H9 (cell line): Measurements from ENCODE around the gene CD2. TPM values are rescaled to one million over a fixed set of nuclear protein-coding genes. Genes with fewer than 3 reads are reported as not detected.

Experiments
- DNase-seq: peaks from one replicate; pipeline ENCODE4 v3.0.0-alpha.2; 2017
- H2AFZ ChIP-seq: one replicate; pipeline ENCODE4 v1.6.1; 2013; ENCODE audit warnings: mild to moderate bottlenecking, low read length, control low read depth, moderate library complexity
- H2AK5ac ChIP-seq: 2 replicates; pipeline ENCODE4 v1.6.1; 2013; ENCODE audit warnings: low read length, control low read depth, mixed read lengths; ENCODE audit not compliant: insufficient read length
- H2BK120ac ChIP-seq: one replicate; pipeline ENCODE4 v1.6.1; 2013; ENCODE audit warnings: low read depth, mild to moderate bottlenecking, low read length, control low read depth, inconsistent platforms; ENCODE audit not compliant: poor library complexity, severe bottlenecking
- H2BK12ac ChIP-seq: 2 replicates; pipeline ENCODE4 v1.6.1; 2013; ENCODE audit warnings: low read length, control low read depth, mixed read lengths, low read depth; ENCODE audit not compliant: insufficient read length
- H2BK15ac ChIP-seq: 2 replicates; pipeline ENCODE4 v1.6.1; 2013; ENCODE audit warnings: low read depth, low read length, control low read depth
- H2BK20ac ChIP-seq: one replicate; pipeline ENCODE4 v1.6.1; 2013; ENCODE audit warnings: low read depth, mild to moderate bottlenecking, low read length, control low read depth, inconsistent platforms; ENCODE audit not compliant: poor library complexity, severe bottlenecking
- H2BK5ac ChIP-seq: 2 replicates; pipeline ENCODE4 v1.6.1; 2013; ENCODE audit warnings: low read length, control low read depth, mixed read lengths; ENCODE audit not compliant: insufficient read length
- H3K14ac ChIP-seq: 2 replicates; pipeline ENCODE4 v1.6.1; 2013; ENCODE audit warnings: low read length, control low read depth; ENCODE audit not compliant: insufficient read depth
- H3K18ac ChIP-seq: 2 replicates; pipeline ENCODE4 v1.6.1; 2013; ENCODE audit warnings: low read depth, mild to moderate bottlenecking, mixed read lengths, low read length, control low read depth; ENCODE audit not compliant: insufficient read length
- H3K23ac ChIP-seq: 2 replicates; pipeline ENCODE4 v1.6.1; 2013; ENCODE audit warnings: low read length, control low read depth, mixed read lengths, low read depth; ENCODE audit not compliant: insufficient read length
- H3K23me2 ChIP-seq: 2 replicates; pipeline ENCODE4 v1.6.1; 2013; ENCODE audit warnings: low read depth, mild to moderate bottlenecking, mixed read lengths, low read length, control low read depth; ENCODE audit not compliant: insufficient read length, poor library complexity, severe bottlenecking
- H3K27ac ChIP-seq: 2 replicates; pipeline ENCODE4 v1.5.1; 2013; ENCODE audit warnings: low read length, control low read depth, mixed read lengths, low read depth; ENCODE audit not compliant: insufficient read length
- H3K27me3 ChIP-seq: 2 replicates; pipeline ENCODE4 v1.6.1; 2013; ENCODE audit warnings: low read length, control low read depth, inconsistent platforms; ENCODE audit not compliant: insufficient read depth
- H3K4ac ChIP-seq: 2 replicates; pipeline ENCODE4 v1.6.1; 2013; ENCODE audit warnings: low read depth, mild to moderate bottlenecking, control low read depth, inconsistent platforms, low read length, moderate library complexity
- H3K4me1 ChIP-seq: 2 replicates; pipeline ENCODE4 v1.6.1; 2013; ENCODE audit warnings: low read length, control low read depth, inconsistent platforms; ENCODE audit not compliant: insufficient read depth
- H3K4me2 ChIP-seq: 2 replicates; pipeline ENCODE4 v1.6.1; 2013; ENCODE audit warnings: low read length, control low read depth, mixed read lengths; ENCODE audit not compliant: insufficient read length, insufficient read depth
- H3K56ac ChIP-seq: 2 replicates; pipeline ENCODE4 v1.6.1; 2013; ENCODE audit warnings: low read depth, mild to moderate bottlenecking, mixed read lengths, low read length, control low read depth; ENCODE audit not compliant: insufficient read length
- H3K79me1 ChIP-seq: 2 replicates; pipeline ENCODE4 v1.6.1; 2013; ENCODE audit warnings: low read depth, mild to moderate bottlenecking, moderate library complexity, low read length, control low read depth, inconsistent platforms; ENCODE audit not compliant: insufficient read depth, poor library complexity, severe bottlenecking
- H3K79me2 ChIP-seq: 2 replicates; pipeline ENCODE4 v1.6.1; 2013; ENCODE audit warnings: low read length, control low read depth, inconsistent platforms; ENCODE audit not compliant: insufficient read depth
- H3K9ac ChIP-seq: 2 replicates; pipeline ENCODE4 v1.6.1; 2013; ENCODE audit warnings: low read length, control low read depth, mixed read lengths; ENCODE audit not compliant: insufficient read length; ENCODE audit errors: extremely low read depth
- H3K9me3 ChIP-seq: one replicate; pipeline ENCODE4 v1.6.1; 2013; ENCODE audit warnings: low read depth, low read length, inconsistent platforms; ENCODE audit not compliant: control insufficient read depth
- H3T11ph ChIP-seq: one replicate; pipeline ENCODE4 v1.6.1; 2013; ENCODE audit warnings: mild to moderate bottlenecking, low read length, control low read depth, inconsistent platforms
- H4K20me1 ChIP-seq: one replicate; pipeline ENCODE4 v1.6.1; 2013; ENCODE audit not compliant: control insufficient read depth, insufficient read length, insufficient read depth
- H4K5ac ChIP-seq: 2 replicates; pipeline ENCODE4 v1.6.1; 2013; ENCODE audit warnings: low read depth, mild to moderate bottlenecking, mixed read lengths, low read length, control low read depth; ENCODE audit not compliant: insufficient read length
- H4K8ac ChIP-seq: replicated peaks from 2 replicates; pipeline ENCODE4 v1.6.1; 2013; ENCODE audit warnings: low read length, control low read depth, mixed read lengths, low read depth; ENCODE audit not compliant: insufficient read length
- H4K91ac ChIP-seq: 2 replicates; pipeline ENCODE4 v1.6.1; 2013; ENCODE audit warnings: low read depth, mild to moderate bottlenecking, moderate library complexity, mixed read lengths, low read length, control low read depth; ENCODE audit not compliant: insufficient read length
- H3K27ac Mint-ChIP-seq, 3 experiments: 2 replicates in 2 of 3; 3 replicates in 1 of 3; pipeline ENCODE4 v1.8.0; 2020 to 2021; ENCODE audit warnings: mixed read lengths in 3 of 3, mild to moderate bottlenecking in 1 of 3, moderate library complexity in 1 of 3
- H3K27me3 Mint-ChIP-seq: 2 replicates; pipeline ENCODE4 v1.8.0; 2021; ENCODE audit warnings: low read depth, mild to moderate bottlenecking, moderate library complexity, mixed read lengths
- H3K36me3 Mint-ChIP-seq, 3 experiments: 2 replicates in 2 of 3; 3 replicates in 1 of 3; pipeline ENCODE4 v1.8.0; 2020 to 2021; ENCODE audit warnings: low read depth in 3 of 3, mixed read lengths in 3 of 3; ENCODE audit not compliant: insufficient read depth in 1 of 3
- H3K4me1 Mint-ChIP-seq, 2 experiments: 2 replicates each; pipeline ENCODE4 v1.8.0; 2020; ENCODE audit warnings: mixed read lengths in 2 of 2
- H3K4me3 Mint-ChIP-seq, 2 experiments: 2 replicates in 1 of 2; 3 replicates in 1 of 2; pipeline ENCODE4 v1.8.0; 2020 to 2021; ENCODE audit warnings: mild to moderate bottlenecking in 2 of 2, mixed read lengths in 2 of 2, moderate library complexity in 1 of 2
- H3K9me3 Mint-ChIP-seq, 2 experiments: 2 replicates in 1 of 2; 3 replicates in 1 of 2; pipeline ENCODE4 v1.8.0; 2020; ENCODE audit warnings: mild to moderate bottlenecking in 2 of 2, mixed read lengths in 2 of 2, moderate library complexity in 1 of 2
- CTCF ChIP-seq: fragments of 200-600 bp; sonication (generic); conservative IDR thresholded peaks from 3 replicates; pipeline ENCODE4 v1.8.0; 2021; ENCODE audit warnings: antibody characterized with exemption, mild to moderate bottlenecking
- WGBS: extraction: QIAGEN DNeasy Blood & Tissue Kit; methylation state at CpG from one replicate; pipeline ENCODE4 v1.1.7; 2013; ENCODE audit warnings: missing lambda C conversion rate, low lambda C conversion rate, mixed read lengths; ENCODE audit not compliant: insufficient read length; ENCODE audit errors: extremely low coverage; 5-methylcytosine and 5-hydroxymethylcytosine counted together
- total RNA-seq: library from RNA; stranded (reverse); gene quantifications from 2 replicates; pipeline ENCODE4 v1.2.1, GENCODE V29; 2021

The CD2 gene
- total RNA-seq, 1 experiment from 2014 or later = not detected

DNA sequence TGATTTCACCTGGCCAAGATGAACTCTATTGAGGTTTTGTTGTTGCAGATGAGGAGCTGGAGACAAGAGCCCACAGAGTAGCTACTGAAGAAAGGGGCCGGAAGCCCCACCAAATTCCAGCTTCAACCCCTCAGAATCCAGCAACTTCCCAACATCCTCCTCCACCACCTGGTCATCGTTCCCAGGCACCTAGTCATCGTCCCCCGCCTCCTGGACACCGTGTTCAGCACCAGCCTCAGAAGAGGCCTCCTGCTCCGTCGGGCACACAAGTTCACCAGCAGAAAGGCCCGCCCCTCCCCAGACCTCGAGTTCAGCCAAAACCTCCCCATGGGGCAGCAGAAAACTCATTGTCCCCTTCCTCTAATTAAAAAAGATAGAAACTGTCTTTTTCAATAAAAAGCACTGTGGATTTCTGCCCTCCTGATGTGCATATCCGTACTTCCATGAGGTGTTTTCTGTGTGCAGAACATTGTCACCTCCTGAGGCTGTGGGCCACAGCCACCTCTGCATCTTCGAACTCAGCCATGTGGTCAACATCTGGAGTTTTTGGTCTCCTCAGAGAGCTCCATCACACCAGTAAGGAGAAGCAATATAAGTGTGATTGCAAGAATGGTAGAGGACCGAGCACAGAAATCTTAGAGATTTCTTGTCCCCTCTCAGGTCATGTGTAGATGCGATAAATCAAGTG is 14.3 kb downstream of the CD2 start:
- Mint-ChIP-seq H3K27me3 (no peaks in the 10 kb centered on the region; the same call in 1 of the 2 replicates), H3K4me1 (peaks cover 11% of the 10 kb centered on the region in 2 experiments), H3K4me3 (no peak overlapping the region), H3K9me3 (peaks cover 4 to 7% of the 10 kb centered on the region in 2 experiments), H3K27ac (no peak overlapping the region; a peak in 1 of 7 replicates), H3K36me3 (no peaks in the 10 kb centered on the region; a peak in 2 of 7 replicates)
- H3K4me1 ChIP-seq = no peaks in the 10 kb centered on the region
- H4K91ac ChIP-seq = no peak overlapping the region
- H3T11ph ChIP-seq = no peak overlapping the region
- H3K9me3 ChIP-seq = no peaks in the 10 kb centered on the region
- H3K23me2 ChIP-seq = no peaks in the 10 kb centered on the region
- H2AK5ac ChIP-seq = no peak overlapping the region
- no peak overlapping the region for H3K27ac ChIP-seq
- no peaks in the 10 kb centered on the region for H4K20me1 ChIP-seq
- H2AFZ ChIP-seq = no peak overlapping the region
- no peaks in the 10 kb centered on the region for H3K79me1 ChIP-seq
- no peak overlapping the region for H3K4ac ChIP-seq
- H3K18ac ChIP-seq = no peak overlapping the region
- no peak overlapping the region for H2BK120ac ChIP-seq
- no peak overlapping the region for H3K9ac ChIP-seq
- no peak overlapping the region for H3K4me2 ChIP-seq
- no peak for TF ChIP-seq CTCF
- whole genome bisulfite sequencing = no CpG with 5 or more reads among the region's 13 CpGs
- no peak overlapping the region for H4K5ac ChIP-seq
- no peak overlapping the region for H2BK15ac ChIP-seq
- no peaks in the 10 kb centered on the region for H3K79me2 ChIP-seq
- H4K8ac ChIP-seq = no peak overlapping the region
- no peak overlapping the region for H2BK5ac ChIP-seq
- H2BK20ac ChIP-seq = no peak overlapping the region
- no peak overlapping the region for H3K56ac ChIP-seq
- no peak for DNase-seq
- H3K23ac ChIP-seq = no peak overlapping the region
- H3K14ac ChIP-seq = no peak overlapping the region
- no peaks in the 10 kb centered on the region for H3K27me3 ChIP-seq
- no peak overlapping the region for H2BK12ac ChIP-seq
